Colonic mucosa (tissue), 4 donors: ENCODE measurements around the gene STIM1. TPM values are rescaled to one million over a fixed set of nuclear protein-coding genes. Genes with fewer than 3 reads are reported as not detected.
A peak's percentile ranks its signal among the peaks of the same experiment; 100 is the strongest.

Experiments
- DNase-seq: peaks from one replicate; pipeline ENCODE4 v3.0.0-alpha.2; 2020
- H3K27ac ChIP-seq: fragments of 200-600 bp; one replicate; pipeline ENCODE4 v1.8.0; 2021
- H3K27me3 ChIP-seq: fragments of 200-600 bp; one replicate; pipeline ENCODE4 v1.8.0; 2021
- H3K36me3 ChIP-seq: fragments of 200-600 bp; one replicate; pipeline ENCODE4 v1.8.0; 2021
- H3K4me1 ChIP-seq: fragments of 200-600 bp; one replicate; pipeline ENCODE4 v1.8.0; 2021; ENCODE audit warnings: mild to moderate bottlenecking
- H3K4me3 ChIP-seq: fragments of 200-600 bp; one replicate; pipeline ENCODE4 v1.8.0; 2021
- H3K9ac ChIP-seq, 2 donors: one replicate each; pipeline ENCODE4 v1.7.0; 2013; ENCODE audit warnings: control low read depth in 2 of 2, low read depth in 2 of 2, low read length in 2 of 2
- H3K9me3 ChIP-seq: fragments of 200-600 bp; one replicate; pipeline ENCODE4 v1.8.0; 2021
- intact Hi-C: fragments of 100-400 bp; cut with DNase I; formaldehyde crosslinking; loops from one replicate; pipeline ENCODE4 v1.14.1; 2022
- total RNA-seq, 2 donors: library from RNA; stranded (reverse); fragmentation: NEBNext Ultra II Directional in 1 of 2; extraction: Animal tissue kit (Norgen Biotek cat#: 25700) in 1 of 2; gene quantifications; one replicate each; pipeline ENCODE4 v1.2.1, GENCODE V29; 2021
- TF ChIP-seq, protein P1 (sequence below): fragments of 200-600 bp; IDR thresholded peaks from one replicate; pipeline ENCODE4 v1.8.0; 2022; ENCODE audit warnings: antibody characterized with exemption, mild to moderate bottlenecking
- donor health status: healthy.
- donor health status: DM: no; HTN: no; CAD: no.
- donor health status: DM: no; HTN: no; CAD: no.

STIM1 gene
- total RNA-seq, 2 donors from 2014 or later, result 39.1 to 56.8 TPM

DNA sequence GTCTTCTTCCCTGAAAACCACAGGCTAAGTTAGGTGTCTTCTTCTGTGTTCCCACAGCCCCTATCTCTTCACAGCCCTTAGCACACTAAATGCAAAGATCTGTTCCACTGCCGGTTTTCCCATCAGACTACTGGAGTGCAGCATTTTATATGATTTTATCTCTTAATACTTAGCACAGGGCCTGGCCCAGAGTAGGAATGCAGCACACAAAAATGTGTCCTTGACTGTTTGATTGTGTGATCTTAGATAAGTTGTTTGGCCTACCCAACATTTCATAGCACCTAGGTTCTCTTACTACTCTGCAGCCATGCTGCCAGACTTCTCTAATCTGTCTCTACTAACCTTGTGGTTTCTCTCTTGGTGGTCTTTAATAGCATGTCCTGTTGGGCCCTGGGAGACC lies 185.0 kb downstream of the STIM1 start:
- intact Hi-C loops, result no loop called here
- TF ChIP-seq, protein P1, sequence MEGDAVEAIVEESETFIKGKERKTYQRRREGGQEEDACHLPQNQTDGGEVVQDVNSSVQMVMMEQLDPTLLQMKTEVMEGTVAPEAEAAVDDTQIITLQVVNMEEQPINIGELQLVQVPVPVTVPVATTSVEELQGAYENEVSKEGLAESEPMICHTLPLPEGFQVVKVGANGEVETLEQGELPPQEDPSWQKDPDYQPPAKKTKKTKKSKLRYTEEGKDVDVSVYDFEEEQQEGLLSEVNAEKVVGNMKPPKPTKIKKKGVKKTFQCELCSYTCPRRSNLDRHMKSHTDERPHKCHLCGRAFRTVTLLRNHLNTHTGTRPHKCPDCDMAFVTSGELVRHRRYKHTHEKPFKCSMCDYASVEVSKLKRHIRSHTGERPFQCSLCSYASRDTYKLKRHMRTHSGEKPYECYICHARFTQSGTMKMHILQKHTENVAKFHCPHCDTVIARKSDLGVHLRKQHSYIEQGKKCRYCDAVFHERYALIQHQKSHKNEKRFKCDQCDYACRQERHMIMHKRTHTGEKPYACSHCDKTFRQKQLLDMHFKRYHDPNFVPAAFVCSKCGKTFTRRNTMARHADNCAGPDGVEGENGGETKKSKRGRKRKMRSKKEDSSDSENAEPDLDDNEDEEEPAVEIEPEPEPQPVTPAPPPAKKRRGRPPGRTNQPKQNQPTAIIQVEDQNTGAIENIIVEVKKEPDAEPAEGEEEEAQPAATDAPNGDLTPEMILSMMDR, result no peak

DNA sequence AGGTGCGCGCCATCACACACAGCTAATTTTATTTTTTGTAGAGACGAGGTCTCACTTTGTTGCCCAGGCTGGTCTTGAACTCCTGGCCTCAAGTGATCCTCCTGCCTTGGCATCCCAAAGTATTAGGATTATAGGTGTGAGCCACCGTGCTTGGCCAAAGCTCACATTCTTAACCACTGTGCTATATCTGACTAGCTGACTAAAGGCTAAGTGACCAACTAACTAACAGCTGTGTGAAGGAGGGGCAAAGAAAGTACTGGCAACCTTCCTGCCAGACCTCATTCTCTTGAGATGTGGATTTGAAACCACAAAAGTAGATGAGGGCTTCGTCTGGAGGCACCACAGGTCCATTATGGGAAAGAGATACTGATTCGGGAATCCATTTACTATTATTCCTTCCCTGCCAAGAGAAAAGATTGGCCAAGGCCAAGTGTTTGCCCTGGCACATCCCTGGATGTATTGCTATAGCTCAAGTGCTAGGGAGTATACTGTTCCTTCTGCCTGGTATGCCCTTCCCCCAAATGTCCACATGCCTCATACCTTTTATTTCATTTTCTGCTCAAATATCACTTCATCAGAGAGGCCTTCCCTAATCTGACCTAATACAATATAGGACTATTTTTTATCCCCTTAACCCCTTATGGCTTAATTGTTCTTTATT lies 186.4 kb downstream of the STIM1 start:
- Histone ChIP-seq H3K4me3 (no peak overlapping the region), H3K4me1 (no peaks in the 10 kb centered on the region), H3K9ac (no peak overlapping the region), H3K27me3 (no peaks in the 10 kb centered on the region), H3K27ac (no peak overlapping the region), H3K36me3 (no peaks in the 10 kb centered on the region), H3K9me3 (no peaks in the 10 kb centered on the region)
- TF ChIP-seq, protein P1, result no peak
- intact Hi-C loops, result no loop called here
- DNase-seq, result no peak

More for the DNA sequence above, 185.0 kb downstream of the STIM1 start:
- Histone ChIP-seq H3K27ac (no peak overlapping the region), H3K9ac (no peak overlapping the region), H3K27me3 (no peaks in the 10 kb centered on the region), H3K9me3 (no peaks in the 10 kb centered on the region), H3K4me3 (no peak overlapping the region), H3K4me1 (no peaks in the 10 kb centered on the region), H3K36me3 (no peaks in the 10 kb centered on the region)
- no peak for DNase-seq

DNA sequence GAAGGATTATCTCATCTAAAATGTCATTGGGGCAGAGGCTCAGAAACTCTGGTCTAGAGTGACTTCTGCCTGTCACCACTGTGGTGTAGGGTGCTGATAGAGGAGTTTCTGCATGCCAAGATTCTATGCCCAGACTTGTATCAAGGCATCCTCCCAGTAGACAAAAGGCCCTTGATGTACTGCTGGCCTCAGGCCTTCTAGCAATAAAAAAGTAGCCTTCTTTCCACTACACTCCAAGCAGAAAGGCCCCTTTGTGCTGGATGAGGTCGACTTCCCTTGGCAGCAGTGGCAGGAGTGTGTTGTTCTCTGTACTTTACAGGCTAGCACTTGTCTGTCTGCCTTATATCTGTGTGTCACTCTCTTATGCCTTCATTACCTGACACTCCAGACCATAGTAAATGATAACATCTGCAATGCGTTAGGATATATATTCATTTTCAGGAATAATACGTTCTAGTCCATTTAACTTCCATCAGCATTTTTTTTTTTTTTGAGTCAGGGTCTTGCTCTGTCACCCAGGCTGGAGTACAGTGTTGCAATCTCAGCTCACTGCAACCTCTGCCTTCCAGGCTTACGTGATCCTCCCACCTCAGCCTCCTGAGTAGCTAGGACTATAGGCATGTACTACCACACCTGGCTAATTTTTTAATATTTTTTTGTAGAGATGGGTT lies 189.6 kb downstream of the STIM1 start:
- H3K27me3 ChIP-seq, result no peaks in the 10 kb centered on the region
- no peaks in the 10 kb centered on the region for H3K36me3 ChIP-seq
- H3K4me3 ChIP-seq, result no peak overlapping the region
- intact Hi-C loops, result no loop called here
- H3K27ac ChIP-seq, result no peak overlapping the region
- H3K9me3 ChIP-seq, result no peaks in the 10 kb centered on the region
- H3K4me1 ChIP-seq, result no peaks in the 10 kb centered on the region
- DNase-seq, result no peak
- peak overlapping the region in 1 of 2 donors; percentile 40 for H3K9ac ChIP-seq
- TF ChIP-seq, protein P1, result no peak

GRCh38 chr11:4048340-4048739 lies 192.9 kb downstream of the STIM1 start:
- no peaks in the 10 kb centered on the region for H3K4me1 ChIP-seq
- H3K9ac ChIP-seq, result no peak overlapping the region
- intact Hi-C loops, result no loop called here
- H3K36me3 ChIP-seq, result no peaks in the 10 kb centered on the region
- no peaks in the 10 kb centered on the region for H3K9me3 ChIP-seq
- TF ChIP-seq, protein P1, result no peak
- DNase-seq, result no peak
- no peak overlapping the region for H3K4me3 ChIP-seq
- no peak overlapping the region for H3K27ac ChIP-seq
- no peaks in the 10 kb centered on the region for H3K27me3 ChIP-seq

GRCh38 chr11:4049006-4049405 lies 193.5 kb downstream of the STIM1 start:
- no peak overlapping the region for H3K4me3 ChIP-seq
- DNase-seq, result no peak
- no peak overlapping the region for H3K27ac ChIP-seq
- intact Hi-C loops, result no loop called here
- no peaks in the 10 kb centered on the region for H3K27me3 ChIP-seq
- H3K36me3 ChIP-seq, result no peaks in the 10 kb centered on the region
- TF ChIP-seq, protein P1, result no peak
- no peak overlapping the region for H3K9ac ChIP-seq
- H3K4me1 ChIP-seq, result no peaks in the 10 kb centered on the region
- no peaks in the 10 kb centered on the region for H3K9me3 ChIP-seq
